Left colon (tissue), 2 donors: Measurements from ENCODE around the gene UFSP2. TPM values are rescaled to one million over a fixed set of nuclear protein-coding genes. Genes with fewer than 3 reads are reported as not detected.

Source experiments
- ATAC-seq: fragments of 200-7000 bp; cut with Tn5 transposase; one replicate; pipeline ENCODE4 v1.9.1; 2020; ENCODE audit warnings: mild to moderate bottlenecking, moderate library complexity
- DNase-seq, 2 donors: peaks; one replicate each; pipeline ENCODE4 v3.0.0-alpha.2; 2020
- intact Hi-C, 2 donors: fragments of 100-400 bp; cut with DNase I in 1 of 2; cut with micrococcal nuclease in 1 of 2; formaldehyde crosslinking; loops; one replicate each; pipeline versions ENCODE4 v1.11.2 to v1.14.0; 2022; cut with DNase I, micrococcal nuclease
- total RNA-seq, 2 donors: library from RNA; stranded (reverse); fragmentation: NEBNext Ultra II Directional; extraction: Animal tissue kit (Norgen Biotek cat#: 25700); gene quantifications; one replicate each; pipeline ENCODE4 v1.2.1, GENCODE V29; 2021
- donor health status: DM: no; HTN: no; CAD: no.
- donor health status: DM: yes; HTN: yes; CAD: no.

The UFSP2 gene
- total RNA-seq, 2 donors from 2014 or later = 20.5 to 26.1 TPM

DNA sequence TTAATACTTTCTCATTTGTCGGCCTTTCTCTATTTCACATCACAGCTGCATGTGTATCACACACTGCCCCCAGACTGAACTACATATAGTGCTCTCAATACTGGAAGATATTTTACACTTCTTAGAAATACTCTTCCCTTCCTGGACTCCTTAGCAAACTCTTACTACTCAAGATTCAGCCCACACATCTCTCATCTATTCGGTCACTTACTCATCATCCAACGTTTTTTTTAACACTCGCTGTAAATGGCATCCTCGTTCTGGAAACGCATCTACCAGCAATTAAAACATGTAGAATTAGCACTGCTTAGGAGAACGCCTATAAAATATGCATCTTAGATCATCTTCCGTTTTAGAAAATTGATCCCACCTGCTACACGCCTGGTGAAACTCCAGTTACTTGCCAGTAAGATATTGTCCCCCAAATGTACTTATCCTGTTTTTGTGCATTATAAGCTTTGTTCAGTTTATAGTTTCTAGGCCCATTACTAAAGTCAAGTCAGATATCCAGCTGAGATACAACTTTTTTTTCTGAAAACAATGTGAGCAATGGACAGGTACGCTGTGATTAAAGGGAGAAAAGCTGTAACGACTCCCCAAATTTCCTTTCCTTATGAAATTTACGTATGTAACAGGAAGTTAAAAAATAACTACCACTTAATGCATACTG lies 31.1 kb downstream of the UFSP2 start:
- intact Hi-C loops = loop anchor here in 1 of 2 donors (10.0 kb wide), 1 partner anchor 210 kb away; no protein-coding TSS in a partner anchor
- ATAC-seq (no peak), DNase-seq (no peak)

DNA sequence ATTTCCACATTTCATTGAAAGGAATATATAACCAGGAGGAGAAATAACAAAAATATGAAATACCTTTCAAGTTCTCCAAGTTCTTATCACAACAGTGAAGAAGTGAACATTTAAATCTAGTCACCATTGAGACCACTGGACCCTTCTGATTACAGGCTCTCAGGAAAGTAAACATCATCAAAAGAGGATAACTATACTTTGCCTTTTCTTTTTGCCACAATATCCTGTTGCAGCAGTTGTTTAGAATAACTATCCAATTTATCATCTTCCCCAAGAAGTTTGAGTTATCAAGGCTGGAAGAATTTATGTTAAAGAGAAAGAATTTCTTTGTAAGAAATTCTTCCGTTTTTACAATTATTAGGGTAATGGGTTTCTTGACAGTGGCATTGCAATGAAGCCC lies 33.6 kb downstream of the UFSP2 start:
- DNase-seq (no peak), ATAC-seq (no peak)
- intact Hi-C loops = loop anchor here in 1 of 2 donors (10.0 kb wide), 1 partner anchor 207 kb away; no protein-coding TSS in a partner anchor

DNA sequence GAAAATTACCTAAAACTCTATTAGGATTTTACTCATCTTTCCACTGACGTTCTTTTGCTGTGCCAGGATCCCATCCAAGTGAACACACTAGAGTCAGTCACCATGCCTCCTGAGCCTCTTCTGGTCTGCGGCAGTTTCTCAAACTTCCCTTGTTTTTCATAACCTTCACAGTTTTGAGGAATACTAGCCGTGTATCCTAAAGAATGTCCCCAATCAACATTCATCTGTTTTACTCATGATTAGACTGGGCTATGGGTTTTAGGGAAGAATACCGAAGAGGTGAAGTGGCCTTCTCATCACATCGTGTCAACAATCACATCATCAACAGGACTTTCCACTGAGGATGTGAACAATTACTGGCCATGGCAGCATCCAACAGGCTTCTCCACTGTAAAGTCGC lies 34.8 kb downstream of the UFSP2 start:
- intact Hi-C loops = loop anchor here in 1 of 2 donors (10.0 kb wide), 1 partner anchor 206 kb away; no protein-coding TSS in a partner anchor
- ATAC-seq = no peak
- no peak for DNase-seq

DNA sequence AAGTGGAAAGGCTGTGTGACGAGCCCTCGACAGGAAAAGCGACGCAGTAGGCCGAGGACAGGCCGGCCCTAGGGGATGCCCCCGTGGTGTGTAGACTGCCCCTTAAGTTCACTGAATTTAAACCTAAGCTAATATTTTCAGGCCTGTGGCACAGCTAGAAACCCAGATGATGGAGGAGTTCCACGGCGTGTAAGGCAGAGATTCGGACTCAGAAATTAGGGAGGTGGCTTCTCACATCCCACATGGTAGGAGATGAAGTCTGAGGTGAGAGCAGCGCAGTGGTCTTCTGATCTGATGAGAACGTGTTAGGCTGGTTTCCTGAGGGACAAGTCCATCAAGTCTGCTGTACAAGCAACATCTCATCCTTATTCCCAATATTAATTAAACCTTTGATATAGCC lies 37.8 kb downstream of the UFSP2 start:
- DNase-seq (no peak), ATAC-seq (no peak)
- intact Hi-C loops = no loop called here

DNA sequence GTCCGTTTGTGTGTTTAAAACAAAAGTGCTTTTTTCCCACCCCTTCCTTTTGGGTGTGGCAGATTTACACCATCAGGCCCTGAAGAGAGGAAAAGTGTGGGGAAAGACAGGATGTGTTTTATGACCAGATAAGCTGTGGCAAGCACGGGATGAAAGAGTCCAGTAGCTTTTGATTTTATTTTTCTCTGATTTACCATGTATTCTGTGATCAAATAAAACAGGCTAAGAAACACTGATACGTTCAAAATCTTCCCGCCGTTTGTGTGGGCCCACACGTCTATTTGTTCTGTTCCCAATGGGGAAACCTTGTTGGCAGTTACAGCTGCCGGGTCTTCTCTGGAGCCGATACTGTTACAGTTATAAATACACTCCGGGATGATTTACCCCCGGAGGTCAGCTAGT lies 40.8 kb downstream of the UFSP2 start:
- intact Hi-C loops = loop anchor here in 1 of 2 donors (5.0 kb wide), 1 partner anchor 158 kb away; no protein-coding TSS in a partner anchor
- DNase-seq (no peak), ATAC-seq (peak; percentile 71)

DNA sequence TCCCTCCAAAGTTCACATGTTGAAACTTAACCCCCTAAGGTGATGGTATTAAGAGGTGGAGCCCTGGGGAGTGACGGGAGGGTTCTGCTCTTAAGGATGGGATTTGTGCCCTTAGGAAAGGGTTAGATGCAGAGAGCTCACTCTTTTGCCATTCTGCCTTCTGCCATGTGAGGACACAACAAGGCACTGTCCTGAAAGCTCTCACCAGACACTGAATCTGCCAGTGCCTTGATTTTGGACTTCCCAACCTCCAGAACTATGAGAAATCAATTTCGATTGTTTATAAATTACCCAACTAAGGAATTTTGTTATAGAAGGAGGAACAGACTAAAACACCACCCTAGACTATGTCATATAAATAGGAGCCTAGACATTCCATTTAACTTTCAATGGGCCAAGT lies 41.7 kb downstream of the UFSP2 start:
- intact Hi-C loops = loop anchor here in 1 of 2 donors (5.0 kb wide), 1 partner anchor 157 kb away; no protein-coding TSS in a partner anchor
- ATAC-seq (no peak), DNase-seq (no peak)

DNA sequence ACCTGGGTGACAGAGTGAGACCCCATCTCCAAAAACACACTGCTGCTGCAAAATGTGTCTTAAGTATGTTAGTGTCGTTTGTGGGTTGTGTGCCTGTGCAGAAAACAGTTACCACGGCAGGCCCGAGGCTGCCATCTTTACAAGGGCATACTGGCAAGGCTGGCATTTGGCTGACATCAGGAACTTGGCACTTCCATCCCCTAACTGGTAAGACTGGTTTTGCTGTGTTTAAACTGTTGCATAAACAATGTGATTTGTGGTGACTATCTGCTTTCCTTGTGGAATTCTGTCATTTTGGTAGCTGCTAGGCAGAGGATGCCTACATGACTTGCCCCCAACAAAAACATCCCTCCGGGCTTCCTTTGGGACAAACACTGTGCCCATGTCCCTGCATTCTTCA lies 42.3 kb downstream of the UFSP2 start:
- peak; percentile 86 for ATAC-seq

DNA sequence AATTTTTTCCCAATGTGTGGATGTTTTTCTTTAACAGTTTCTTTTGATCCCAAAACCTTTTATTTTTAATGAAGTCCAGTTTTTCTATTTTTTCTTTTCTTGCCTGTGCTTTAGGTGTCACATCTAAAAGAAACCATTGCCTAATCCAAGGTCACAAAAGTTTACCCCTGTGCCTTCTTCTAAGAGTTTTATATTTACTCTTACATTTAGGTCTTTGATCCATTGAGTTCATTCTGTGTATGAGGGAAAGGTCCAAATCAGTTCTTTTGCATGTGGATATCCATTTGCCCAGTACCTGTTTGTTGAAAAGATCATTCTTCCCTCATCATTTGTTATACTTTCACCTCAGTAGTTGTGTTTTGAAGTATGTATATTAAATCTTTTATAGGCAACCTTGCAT lies 43.0 kb downstream of the UFSP2 start:
- intact Hi-C loops = loop anchor here in 1 of 2 donors (5.0 kb wide), 1 partner anchor 155 kb away; no protein-coding TSS in a partner anchor
- DNase-seq = no peak
- ATAC-seq = no peak

More for the DNA sequence above, 42.3 kb downstream of the UFSP2 start:
- DNase-seq = peak; percentile 36 to 39
- intact Hi-C loops = loop anchor here in 1 of 2 donors (5.0 kb wide), 1 partner anchor 156 kb away; no protein-coding TSS in a partner anchor

DNA sequence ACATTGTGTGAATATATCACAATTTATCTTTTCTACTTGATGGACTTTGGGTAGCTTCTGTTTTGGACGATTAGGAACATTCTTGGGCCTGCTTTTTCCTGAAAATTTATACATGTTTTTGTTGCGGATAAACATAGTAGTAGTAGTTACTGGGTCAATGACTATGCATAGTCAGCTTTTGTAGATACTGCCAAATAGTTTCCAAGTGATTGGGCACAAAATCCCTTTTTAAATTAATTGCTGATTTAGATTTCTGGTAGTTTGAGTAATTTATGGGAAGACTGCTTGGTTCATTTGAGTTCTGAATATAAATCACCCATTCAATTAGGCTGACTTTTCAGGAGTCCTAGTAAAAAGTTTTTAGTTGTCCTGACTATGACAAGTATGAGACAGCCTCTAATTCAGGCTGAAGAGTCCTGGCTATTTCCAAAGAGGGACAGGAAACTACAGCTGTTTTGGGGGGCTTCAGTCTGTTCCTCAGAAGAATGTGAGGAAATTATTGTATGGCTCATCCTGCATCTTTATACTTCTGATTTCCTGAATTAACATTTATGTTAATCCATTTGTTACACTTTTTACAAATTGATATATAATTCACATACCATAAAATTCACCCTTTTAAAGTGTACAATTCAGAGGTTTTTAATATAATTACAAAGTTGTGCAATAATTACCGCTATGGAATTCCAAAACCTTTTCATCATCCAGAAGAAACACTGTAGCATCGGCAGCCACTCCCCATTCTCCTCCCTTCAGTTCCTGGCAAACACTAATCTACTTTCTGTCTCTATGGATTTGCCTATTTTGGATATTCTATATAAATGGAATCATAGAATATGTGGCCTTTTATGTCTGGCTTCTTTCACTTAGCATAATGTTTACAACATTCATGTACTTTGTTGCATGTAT lies 44.2 kb downstream of the UFSP2 start:
- DNase-seq = no peak
- no peak for ATAC-seq
- intact Hi-C loops = loop anchor here in 1 of 2 donors (5.0 kb wide), 1 partner anchor 154 kb away; no protein-coding TSS in a partner anchor

DNA sequence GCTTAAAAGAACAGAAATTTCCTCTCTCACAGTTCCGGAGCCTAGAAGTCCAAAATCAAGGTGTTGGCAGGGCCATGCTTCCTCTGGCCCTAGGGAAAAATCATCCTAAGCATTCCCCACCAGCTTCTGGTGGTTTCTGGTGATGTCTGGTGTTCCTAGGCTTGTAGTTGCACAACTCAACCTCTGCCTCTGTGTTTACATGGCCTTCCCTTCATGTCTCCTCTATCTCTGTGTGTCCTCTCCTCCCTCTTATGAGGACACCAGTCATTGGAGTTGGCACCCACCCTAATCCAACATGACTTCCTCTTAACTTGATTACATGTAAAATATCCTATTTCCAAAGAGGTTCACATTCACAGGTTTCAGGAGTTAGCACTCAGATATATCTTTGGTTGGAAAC lies 45.4 kb downstream of the UFSP2 start:
- DNase-seq = no peak
- ATAC-seq = no peak
- intact Hi-C loops = loop anchor here in 1 of 2 donors (5.0 kb wide), 1 partner anchor 153 kb away; no protein-coding TSS in a partner anchor

DNA sequence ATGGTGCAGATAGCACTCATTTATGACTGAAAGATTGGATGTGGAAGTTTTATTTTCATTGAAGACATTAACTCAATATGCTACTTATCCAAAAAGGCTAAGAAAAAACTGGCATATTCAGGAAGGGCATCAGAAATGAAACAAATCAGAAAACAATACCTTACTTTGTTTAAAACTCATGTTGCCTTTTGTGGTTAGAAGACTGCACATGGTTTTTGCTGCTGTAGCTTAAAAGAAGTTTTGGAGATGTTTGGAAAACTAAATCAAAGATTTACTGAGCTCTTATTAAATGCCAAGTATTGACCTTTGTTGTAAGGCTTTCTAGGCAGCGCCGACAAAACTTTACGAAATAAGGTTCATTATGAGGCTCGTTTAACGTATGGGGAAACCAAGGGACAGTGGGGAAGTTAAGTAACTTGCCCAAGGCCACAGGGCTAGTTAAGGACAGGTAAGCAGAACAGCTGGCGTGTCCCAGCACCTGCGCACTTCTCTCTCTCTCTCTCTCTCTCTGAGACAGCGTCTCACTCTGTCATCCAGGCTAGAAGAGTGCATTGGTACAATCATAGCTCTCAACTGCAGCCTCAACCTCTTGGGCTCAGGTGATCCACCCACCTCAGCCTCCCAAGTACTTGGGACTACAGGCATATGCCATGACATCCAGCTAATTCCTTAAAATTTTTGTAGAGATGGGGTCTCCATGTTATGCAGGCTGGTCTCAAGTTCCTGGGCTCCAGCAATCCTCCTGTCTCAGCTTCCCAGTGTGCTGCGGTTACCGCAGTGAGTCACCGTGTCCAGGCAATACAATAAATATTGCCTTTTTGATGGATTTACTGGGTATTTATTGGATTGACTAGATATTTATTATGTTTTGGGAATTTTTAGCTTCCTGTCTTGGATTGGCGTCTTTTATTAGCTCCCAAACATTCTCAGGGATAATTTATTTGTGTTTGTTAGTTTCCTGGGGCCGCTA lies 46.2 kb downstream of the UFSP2 start:
- DNase-seq (no peak), ATAC-seq (no peak)
- intact Hi-C loops = loop anchor here in 1 of 2 donors (5.0 kb wide), 1 partner anchor 152 kb away; no protein-coding TSS in a partner anchor

DNA sequence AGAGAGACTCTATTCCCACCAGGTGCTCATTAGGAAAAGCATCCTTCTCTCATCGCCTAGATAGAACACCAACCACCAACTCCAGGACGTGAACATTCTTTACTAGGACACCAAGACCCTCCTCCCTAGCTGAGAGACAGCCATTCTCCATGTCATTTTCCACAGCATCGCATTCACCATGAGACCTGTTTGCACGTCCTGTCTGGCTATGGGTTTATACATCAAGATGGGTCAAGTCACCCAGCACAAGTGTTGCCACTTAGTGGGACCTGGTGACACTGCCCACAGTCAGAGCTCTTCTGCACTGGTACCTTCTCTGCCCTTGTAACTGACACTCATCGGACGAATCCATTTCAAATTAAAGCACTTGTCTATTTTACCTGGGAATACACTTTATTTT lies 47.5 kb downstream of the UFSP2 start:
- intact Hi-C loops = no loop called here
- ATAC-seq = no peak
- DNase-seq = no peak

DNA sequence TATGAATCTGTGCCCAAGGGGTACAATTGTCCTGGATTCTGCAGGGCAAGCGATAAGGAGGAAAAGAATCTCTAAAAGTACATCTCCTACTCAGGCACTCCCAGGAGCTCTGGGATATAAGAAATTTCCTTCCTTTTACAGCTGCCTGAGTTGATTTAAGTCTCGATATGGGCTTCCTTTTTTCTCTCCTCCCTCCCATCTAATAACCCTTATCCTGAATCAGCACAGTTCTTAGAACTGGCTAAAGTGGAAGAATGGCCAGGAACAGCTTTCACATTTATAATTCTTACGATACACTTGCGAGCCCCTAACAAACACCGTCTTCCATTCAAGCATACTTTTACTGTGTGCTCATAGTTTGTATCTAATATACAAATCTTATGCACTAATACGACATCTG lies 51.2 kb downstream of the UFSP2 start:
- intact Hi-C loops = no loop called here
- ATAC-seq (no peak), DNase-seq (no peak)

DNA sequence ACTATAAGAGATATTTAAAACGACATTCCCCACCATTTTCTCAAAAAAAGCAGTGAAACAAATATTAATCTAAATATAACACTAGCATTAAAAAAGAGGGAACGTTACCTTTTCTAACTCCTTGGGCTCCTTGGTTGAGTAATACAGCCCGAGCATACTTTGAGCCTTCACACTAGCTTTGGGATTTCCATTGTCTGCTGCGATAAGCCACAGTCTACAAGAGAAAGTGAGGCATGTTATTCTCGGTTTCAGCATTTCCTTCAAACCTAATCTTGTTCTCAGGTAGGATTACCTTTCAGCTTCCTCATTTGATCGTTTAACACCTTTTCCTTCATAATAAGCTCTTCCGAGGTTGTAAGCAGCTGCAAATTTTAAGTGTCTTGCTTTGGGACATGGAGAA lies 51.7 kb downstream of the UFSP2 start:
- ATAC-seq (no peak), DNase-seq (no peak)
- intact Hi-C loops = no loop called here

DNA sequence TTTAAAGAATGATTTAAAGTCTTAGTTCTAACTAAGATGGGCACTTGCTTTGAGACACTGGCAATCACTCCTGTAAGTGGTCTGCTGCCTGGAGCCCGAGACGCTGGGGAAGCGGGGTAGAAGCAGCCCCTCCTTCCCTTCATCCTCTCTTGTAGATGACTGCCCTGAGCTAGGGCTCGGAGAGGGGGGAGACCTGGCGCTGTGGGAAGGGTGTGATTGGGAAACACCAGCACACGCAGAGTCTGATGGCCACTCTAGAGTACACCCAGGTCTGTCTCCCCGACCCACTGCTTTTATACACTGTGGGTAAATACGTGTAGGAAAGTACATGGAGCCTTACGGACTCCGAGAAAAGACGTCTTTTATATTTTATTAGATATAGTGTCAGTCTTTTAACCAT lies 54.1 kb downstream of the UFSP2 start:
- no peak for ATAC-seq
- intact Hi-C loops = no loop called here
- DNase-seq = no peak

DNA sequence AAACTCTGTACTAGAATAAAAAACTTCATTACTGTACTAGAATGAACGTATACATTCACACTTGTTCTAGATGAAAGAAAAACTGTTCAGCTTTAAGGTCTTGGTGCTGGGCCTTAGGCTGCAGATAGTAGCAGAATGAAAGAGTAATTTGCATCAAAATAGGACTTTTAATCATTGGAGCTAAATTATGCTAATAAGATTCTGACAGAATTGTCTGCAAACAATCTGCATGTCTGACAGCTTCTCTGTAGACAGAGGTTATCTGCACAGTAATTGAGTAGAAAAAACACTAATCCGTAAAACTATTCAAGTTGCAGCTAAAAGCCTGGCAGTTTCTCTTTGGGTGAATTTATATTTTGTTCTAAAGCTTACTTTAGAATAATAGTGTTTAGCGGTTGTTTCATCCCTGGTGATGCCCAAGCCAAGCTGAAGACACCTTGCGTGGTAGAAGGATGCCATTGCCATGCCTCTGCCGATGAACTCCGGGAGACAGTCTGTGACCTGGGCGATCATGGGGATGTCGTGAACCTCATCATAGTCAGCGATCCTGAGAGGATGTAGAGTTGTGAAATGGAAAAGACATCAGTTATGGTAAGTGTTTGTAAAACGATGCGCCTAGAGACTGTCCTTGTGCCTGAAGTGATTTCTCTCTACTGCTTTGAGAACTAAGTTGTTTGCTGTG lies 55.4 kb downstream of the UFSP2 start:
- DNase-seq = no peak
- intact Hi-C loops = no loop called here
- ATAC-seq = no peak

DNA sequence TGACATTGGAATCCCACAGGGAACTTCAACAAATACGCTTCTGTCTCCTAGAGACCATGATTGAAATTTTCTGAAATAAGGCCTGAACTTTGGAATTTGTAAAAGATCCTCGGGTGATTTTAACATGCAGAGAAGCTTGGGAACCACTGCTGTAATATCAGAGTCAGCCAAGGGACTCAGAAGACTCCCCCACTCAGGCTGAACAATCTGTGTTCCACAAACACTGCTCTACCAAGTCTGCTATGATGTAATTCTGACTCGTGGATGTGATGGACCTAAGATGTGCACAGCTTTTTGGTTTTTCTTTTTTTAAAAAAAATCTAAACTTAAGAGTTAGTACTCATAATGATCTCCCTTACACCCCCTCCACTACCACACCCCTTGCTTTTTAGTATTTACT lies 56.0 kb downstream of the UFSP2 start:
- no peak for DNase-seq
- intact Hi-C loops = no loop called here
- no peak for ATAC-seq

DNA sequence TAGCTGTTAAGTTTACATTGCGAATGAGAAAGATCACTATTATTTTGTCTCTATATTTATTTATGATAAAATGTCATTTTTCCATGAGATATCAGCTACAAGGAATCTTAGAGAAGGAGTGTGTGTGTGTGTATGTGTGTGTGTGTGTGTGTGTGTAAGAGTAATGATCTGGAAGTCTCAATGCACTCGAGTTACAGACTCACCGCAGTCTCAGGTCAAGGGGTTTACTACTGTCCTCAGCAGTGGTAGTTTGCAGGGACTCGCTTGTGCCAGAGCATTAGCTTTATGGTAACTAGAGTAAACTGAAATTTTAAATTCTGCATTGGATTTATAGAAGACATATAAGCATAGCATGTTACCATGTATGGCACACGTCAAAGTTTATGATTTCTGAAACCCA lies 60.9 kb downstream of the UFSP2 start:
- intact Hi-C loops = no loop called here
- ATAC-seq (no peak), DNase-seq (no peak)
